Right lung (tissue), 5 donors: ENCODE measurements around the gene GLRA2. TPM values are rescaled to one million over a fixed set of nuclear protein-coding genes. Genes with fewer than 3 reads are reported as not detected.

Experiments used
- DNase-seq, 2 donors: peaks; one replicate each; pipeline ENCODE4 v3.0.0-alpha.2; 2013
- polyA plus RNA-seq, 5 donors: library from polyadenylated mRNA; unstranded; fragments of 120-200 nt; gene quantifications; one replicate each; pipeline versions ENCODE4 v1.2.1 to v1.2.3, GENCODE V29; 2013; ENCODE audit warnings: inconsistent platforms in 1 of 5, low replicate concordance in 1 of 5; ENCODE audit not compliant: insufficient read length in 5 of 5, insufficient read depth in 1 of 5

GLRA2 gene
- polyA plus RNA-seq, 5 donors = 0.12 to 0.47 (median 0.37) TPM

DNA sequence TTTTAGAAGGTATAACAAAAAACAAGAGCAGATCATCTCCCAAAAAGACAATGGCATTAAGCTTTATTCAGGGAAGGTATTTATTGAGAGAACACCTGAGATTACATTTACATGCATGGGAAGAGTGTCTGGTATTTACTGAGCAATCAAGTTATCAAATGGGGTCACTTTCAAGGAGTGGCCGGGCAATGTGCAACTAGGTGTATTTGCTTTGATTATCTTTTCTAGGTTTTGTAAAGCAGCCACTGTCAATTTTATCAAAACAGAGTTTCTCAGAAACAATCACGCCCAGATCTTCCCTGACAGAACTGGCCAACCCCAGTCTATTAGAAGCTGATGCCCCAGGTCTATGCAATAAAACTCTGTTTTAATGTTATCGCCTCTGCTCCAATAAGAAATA is 169.5 kb downstream of the GLRA2 start:
- DNase-seq = no peak

DNA sequence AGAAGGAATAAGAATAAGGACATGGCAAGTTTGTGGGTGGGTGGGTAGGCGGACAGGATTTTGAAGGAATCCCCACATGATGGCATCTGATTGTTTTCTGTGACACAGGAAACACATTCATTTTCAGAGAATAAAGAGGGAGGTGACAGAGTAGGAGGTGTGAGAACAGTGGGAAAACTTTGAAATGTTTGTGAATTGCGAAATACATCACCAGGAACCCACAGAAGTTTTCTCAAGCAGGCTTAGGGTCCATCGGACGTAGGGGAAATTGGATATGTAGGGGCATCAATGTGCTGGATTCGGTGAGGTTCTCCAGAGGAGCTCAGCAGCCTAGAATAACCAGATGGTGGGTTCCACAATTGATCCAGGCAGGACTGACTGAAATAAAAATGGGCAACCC is 171.6 kb downstream of the GLRA2 start:
- DNase-seq = no peak

DNA sequence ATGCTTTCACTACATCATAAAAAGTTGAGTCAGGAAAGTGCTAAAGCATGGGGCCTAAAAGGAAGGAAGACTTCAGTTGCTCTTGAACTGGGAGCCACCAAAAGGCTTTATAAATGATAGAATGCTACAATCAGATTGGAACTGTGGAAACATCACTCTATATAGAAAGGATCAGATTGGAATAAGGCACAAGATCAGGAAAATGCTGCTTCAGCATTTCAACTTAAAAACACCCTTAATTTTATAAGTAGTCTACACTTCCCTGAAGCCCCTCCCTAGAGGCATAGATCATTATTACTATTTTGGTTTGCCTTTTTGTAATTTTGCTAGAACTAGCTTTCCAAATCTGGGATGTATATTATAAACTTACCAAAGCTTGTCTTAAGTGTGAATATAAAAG is 172.8 kb downstream of the GLRA2 start:
- DNase-seq = no peak

- no peak for DNase-seq
Measured at GRCh38 chrX:14712096-14712495, 182.8 kb downstream of the GLRA2 start.

DNA sequence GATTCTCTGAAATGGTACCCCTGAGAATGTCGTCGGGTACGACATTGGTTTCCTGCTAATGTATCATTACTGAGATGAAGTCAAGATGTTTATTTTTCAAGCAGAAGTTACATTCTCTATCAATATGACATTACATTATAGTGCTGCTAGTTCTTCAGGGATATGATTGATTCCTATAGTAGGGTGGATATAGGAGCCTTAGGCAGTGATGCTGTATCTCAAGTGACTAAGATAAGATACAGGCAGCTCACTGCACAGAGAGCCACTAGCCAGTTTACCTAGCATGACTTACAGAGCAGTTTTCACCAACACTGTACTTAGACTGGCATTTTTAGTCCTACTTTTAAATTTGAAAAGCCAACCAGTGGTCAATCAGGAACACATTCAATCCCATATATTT is 188.6 kb downstream of the GLRA2 start:
- no peak for DNase-seq

- DNase-seq = no peak
Measured at GRCh38 chrX:14718403-14718802, 189.1 kb downstream of the GLRA2 start.

DNA sequence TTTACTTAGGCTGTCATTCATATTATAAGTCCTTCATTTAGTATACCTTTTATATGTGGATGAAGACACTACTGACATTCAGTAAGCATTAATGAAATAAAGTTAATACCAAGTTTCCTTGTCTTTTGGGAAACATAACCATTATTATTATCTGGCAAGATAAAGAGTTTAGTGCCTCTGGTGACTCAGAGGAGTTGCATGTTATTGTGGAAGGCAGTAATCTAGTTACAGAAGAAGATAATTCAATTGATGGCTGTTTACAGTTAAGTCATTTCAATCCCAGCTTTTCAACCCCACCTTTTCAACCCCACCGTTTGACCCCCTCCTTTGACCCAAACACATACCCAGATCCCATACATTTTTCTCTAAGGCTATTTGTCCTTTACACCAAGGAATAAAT is 199.7 kb downstream of the GLRA2 start:
- no peak for DNase-seq

GRCh38 chrX:14738643-14739042 is 209.3 kb downstream of the GLRA2 start:
- DNase-seq = no peak

DNA sequence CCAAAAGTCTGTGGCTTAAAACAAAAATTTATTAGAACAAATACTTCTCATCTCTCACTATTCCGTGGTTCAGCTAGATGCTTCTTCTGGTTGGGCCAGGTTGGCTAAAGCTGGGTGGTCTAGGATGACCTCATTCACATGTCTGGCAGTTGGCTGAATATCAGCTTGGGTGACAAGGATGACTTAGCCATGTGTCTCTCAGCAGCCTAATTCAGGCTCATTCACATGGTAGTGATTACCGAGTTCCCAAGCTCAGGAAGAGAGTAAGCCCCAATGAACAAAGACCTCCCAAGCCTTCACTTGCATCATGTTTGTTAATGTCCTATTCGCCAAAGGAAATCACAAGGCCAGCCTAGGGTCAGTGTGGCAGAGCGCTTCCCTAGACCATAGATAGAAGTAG is 224.1 kb downstream of the GLRA2 start:
- no peak for DNase-seq

- no peak for DNase-seq
Measured at GRCh38 chrX:14758029-14758491, 228.7 kb downstream of the GLRA2 start.

DNA sequence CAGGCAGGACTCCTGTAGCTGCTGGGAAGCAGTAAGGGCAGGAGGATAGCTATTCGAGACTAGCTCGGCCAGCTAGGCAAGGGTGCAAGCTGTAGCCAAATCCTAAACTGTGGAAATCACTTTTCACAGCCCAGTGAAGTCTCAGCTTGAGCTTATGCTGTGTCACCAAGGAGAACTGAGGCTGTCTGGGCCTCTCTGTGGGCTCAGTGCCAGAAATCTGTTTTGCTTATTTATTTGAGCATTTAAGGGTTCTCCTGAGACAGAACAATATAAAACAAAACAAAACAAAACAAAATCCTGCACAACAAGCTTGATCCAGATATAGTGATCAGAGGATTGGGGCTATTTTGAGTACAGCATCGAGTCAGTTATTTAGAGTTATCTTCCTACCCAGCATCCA is 246.1 kb downstream of the GLRA2 start:
- DNase-seq = no peak

GRCh38 chrX:14776901-14777300 is 247.6 kb downstream of the GLRA2 start:
- no peak for DNase-seq

DNA sequence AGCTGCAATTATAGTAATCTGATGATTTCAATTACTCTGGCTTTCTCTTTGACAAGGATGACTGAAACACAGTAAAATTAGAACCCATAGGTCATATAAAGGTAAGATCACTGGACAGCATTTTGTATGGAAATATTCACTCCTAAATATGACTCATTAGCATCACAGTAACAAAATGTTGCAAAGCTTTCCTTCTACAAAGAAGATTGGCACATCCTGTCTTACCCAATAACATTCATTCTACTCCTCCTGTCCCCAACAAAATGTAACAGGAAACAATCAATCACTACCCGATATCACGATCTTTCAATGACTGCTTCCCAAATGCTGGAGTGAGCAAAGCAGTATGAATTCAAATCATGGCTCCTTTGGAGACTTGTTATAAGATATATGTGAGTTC is 248.2 kb downstream of the GLRA2 start:
- no peak for DNase-seq

DNA sequence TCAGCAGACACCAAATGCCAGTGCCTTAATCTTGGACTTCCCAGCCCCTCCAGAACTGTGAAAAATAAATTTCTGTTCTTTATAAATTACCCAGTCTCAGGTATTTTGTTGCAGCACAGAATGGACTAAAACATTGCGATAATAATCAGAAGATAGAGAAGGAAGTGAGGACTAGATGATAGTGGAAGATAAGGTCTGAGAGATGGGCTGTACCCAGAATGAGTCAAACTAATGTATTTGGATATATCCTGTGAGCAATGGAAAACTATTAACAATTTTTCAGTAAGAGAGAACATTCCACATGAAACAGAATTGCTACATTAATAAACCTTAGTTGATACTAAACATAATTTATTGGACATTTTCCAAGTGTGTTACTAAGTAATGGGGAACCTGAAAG is 250.2 kb downstream of the GLRA2 start:
- no peak for DNase-seq
